HG03342 (cell line): ENCODE results near the gene RNU1-3.
A peak's percentile ranks its signal among the peaks of the same experiment; 100 is the strongest.
"Not testable (repeated sequence)": the region's sequence is repeated elsewhere in the genome, so short reads cannot be mapped to it uniquely, and the experiment has no call there.

Source experiments
- ATAC-seq: cut with Tn5 transposase; IDR thresholded peaks from one replicate; pipeline ENCODE4 v1.9.1; 2021; ENCODE audit warnings: mild to moderate bottlenecking, moderate library complexity; ENCODE audit not compliant: unreplicated experiment

Gene RNU1-3

DNA sequence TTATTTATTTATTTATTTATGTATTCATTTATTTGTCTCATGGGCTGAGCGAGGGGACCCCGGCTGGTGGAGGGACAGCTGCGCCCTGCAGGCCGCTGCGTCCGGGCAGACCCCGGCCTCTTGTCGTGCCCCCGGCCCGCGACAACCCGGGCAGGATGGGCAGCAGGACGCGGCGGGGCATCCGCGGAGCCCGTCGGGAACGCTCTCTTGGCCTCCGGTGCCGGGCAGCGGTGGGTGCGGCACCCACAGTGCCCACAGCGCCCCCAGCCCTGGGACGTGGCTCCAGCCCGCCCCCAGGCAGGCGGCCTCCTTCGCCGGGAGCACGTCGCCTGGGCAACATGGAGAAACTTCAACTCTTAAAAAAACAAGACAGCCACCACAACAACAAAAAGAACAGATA is 8.5 kb downstream of the RNU1-3 start:
- not testable (repeated sequence) for ATAC-seq

DNA sequence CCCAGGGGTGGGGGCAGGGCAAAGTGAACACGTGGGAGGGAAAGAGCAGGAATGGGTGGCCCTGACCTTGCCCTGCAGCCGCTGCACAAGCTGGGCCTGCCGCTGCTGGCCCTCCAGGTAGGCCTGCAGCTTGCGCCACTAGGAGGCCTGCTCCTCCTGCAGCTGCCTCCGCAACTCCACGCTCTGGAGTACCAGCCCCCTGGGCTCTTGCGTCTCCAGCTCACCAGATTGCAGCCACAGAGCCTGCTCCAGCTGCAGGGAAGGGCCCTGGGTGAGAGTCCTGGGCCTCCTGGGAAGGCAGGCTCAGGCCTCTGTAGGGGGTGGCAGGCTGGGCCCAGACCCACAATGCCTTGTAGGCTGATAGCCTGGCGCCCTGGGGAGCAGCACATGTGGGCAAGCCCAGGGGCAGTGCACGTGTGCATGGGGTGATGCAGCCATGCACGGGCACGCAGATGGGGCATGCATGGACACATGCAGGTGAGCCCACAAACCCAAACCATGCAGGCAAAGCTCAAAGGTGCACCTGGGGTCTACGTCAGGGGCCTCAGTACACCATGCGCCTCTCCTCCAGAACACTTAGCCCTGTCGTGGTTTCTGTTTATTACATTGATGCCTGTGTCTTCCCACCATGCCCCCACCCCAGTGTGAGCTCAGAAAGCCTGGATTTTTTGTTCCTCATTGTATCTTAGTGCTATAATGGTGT is 9.6 kb downstream of the RNU1-3 start:
- ATAC-seq: not testable (repeated sequence)

DNA sequence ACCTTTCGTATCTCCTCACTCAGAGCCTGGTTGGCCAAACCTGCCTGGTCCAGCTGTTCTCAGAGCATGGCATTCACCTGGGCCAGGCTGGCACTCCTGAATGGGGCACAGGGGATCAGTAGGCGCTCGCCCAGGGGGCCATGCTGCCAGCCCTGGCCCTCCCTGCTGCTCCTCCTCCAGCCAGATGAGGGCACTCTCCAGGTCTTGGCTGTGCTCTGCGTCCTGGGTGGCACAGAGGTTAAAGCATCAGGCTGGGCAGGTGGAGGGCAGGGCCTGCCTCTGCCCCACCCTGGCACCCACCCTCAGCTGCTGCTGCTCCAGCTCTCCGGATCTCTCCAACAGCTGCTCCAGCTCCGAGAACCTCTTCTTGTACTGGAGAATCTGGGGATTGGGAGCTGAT is 10.2 kb downstream of the RNU1-3 start:
- ATAC-seq: not testable (repeated sequence)

- ATAC-seq: not testable (repeated sequence)
Observed at GRCh38 chr1:16651560-16651959, 15.2 kb downstream of the RNU1-3 start.

DNA sequence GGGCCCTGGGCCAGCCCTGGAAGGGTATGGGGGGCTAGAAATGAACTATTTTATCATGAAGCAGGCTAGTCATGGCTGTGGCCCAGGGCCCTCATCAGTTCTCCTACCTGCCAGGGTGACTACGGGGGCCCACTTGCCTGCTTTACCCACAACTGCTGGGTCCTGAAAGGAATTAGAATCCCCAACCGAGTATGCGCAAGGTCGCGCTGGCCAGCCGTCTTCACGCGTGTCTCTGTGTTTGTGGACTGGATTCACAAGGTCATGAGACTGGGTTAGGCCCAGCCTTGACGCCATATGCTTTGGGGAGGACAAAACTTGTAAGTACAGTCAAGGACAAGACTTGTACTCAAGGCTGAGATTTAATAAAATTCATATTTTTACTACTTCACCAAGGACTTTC is 16.8 kb downstream of the RNU1-3 start:
- not testable (repeated sequence) for ATAC-seq

- ATAC-seq: not testable (repeated sequence)
Observed at GRCh38 chr1:16649390-16649789, 17.4 kb downstream of the RNU1-3 start.

GRCh38 chr1:16648756-16649155 is 18.0 kb downstream of the RNU1-3 start:
- not testable (repeated sequence) for ATAC-seq

- ATAC-seq: not testable (repeated sequence)
Observed at GRCh38 chr1:16648250-16648649, 18.5 kb downstream of the RNU1-3 start.

DNA sequence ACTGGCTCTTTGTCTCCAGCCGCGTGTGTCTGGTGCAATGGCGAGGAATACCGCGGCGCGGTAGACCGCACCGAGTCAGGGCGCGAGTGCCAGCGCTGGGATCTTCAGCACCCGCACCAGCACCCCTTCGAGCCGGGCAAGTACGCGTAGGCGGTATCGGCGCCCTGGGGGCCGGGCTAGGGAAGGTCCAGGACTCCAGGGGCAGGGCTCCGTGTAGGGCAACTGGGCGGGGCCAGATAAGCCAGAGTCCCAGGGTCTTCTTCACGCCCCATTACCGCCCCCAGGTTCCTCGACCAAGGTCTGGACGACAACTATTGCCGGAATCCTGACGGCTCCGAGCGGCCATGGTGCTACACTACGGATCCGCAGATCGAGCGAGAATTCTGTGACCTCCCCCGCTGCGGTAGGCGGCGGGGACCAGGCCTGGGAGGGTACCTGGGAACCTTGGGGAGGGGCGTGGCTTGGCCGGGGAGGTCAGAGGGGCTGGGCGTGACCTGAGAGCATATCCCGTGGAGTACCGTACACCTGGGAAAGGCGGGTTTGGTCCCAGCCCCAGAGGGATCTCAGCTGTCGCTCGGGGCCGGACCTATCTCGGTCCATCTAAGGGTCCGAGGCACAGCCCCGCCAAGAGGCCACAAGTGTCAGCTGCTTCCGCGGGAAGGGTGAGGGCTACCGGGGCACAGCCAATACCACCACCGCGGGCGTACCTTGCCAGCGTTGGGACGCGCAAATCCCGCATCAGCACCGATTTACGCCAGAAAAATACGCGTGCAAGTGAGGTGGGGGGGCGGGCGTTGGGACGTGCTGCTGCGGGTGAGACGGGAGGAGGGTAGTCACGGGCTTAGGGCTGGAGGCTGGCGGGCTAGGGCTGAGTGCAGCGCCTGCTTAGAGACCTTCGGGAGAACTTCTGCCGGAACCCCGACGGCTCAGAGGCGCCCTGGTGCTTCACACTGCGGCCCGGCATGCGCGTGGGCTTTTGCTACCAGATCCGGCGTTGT is 19.3 kb downstream of the RNU1-3 start:
- ATAC-seq: not testable (repeated sequence)

DNA sequence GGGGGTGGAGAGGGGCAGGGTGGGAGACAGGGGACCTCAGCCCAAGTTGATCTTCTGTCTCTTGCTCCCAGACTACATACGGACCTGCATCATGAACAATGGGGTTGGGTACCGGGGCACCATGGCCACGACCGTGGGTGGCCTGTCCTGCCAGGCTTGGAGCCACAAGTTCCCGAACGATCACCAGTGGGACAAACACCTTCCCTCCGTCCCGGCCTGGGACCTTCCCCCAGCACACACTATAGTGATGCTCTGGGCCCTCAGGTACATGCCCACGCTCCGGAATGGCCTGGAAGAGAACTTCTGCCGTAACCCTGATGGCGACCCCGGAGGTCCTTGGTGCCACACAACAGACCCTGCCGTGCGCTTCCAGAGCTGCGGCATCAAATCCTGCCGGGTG is 20.0 kb downstream of the RNU1-3 start:
- not testable (repeated sequence) for ATAC-seq

GRCh38 chr1:16646061-16646664 is 20.6 kb downstream of the RNU1-3 start:
- ATAC-seq: not testable (repeated sequence)

DNA sequence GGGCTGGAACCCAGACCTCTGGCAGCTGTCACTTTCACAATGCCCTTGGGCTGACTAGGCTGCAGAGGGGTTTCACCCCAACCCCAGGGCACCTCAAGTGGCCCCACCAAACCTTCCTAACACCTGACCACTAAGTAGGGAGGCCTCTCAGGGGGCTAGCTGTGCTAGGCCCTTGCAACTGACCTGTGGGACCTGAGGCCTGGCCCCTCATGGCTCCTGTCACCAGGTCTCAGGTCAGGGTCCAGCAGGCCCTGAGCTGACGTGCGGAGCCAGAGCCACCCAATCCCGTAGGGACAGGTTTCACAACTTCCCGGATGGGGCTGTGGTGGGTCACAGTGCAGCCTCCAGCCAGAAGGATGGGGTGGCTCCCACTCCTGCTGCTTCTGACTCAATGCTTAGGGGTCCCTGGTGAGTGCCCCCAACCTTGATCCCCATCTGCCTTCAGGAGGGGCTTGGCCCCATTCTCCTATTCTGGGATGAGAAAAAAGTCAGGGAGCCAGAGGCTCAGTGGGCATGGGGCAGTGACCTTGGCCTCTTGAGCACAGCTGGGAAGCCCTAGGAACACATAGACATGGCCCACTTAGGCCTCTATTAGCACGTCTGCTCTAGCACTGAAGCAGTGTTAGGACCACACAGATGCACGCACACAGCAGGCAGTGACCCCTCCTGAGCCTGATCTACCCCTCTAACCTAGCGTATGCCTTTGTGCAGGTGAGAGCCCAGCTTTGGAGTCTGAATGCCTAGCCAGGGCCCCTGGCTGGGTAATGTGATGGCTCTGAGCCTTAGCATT is 21.3 kb downstream of the RNU1-3 start:
- not testable (repeated sequence) for ATAC-seq

DNA sequence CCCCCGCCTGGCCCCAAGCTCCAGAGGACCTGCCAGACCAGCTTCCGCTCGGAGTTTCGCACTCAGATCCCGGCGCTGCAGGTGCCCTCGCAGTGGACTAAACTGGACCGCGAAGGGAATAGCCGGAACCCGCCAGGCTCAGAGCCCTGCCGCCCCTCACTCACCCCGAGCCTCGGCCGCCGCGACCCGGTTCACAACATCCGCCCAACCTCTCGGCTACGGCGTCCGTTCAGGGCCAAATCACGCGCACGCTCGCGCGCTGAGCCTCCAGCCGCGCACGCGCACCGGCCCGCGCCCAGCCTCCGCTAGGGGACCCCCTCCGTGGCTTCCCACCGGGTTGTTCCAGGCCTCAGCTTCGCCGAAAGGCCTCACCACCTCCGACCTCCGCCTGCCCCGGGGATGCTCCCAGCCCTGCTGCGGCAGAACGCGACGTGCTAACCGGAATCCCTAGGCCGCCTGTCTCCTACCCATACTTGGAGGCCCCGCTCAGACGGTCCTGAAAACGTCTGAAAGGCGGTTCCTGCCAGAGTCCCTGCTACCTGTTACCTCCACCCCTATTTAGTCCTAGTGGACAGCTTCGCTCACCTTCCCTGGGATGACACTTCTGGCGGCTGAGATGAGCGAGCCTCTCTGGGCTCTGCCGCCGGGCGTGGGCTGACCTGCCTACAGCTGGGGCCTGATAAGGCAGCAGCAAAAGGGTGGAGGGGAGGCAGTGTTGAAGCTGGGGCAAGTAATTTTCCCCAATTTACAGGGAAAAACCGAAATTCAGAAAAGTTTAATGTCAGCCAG is 22.1 kb downstream of the RNU1-3 start:
- ATAC-seq: peak; percentile 78

- peak; percentile 27 for ATAC-seq
Observed at GRCh38 chr1:16644193-16644481, 22.6 kb downstream of the RNU1-3 start.

GRCh38 chr1:16643476-16644192 is 23.1 kb downstream of the RNU1-3 start:
- peak; percentile 10 for ATAC-seq

DNA sequence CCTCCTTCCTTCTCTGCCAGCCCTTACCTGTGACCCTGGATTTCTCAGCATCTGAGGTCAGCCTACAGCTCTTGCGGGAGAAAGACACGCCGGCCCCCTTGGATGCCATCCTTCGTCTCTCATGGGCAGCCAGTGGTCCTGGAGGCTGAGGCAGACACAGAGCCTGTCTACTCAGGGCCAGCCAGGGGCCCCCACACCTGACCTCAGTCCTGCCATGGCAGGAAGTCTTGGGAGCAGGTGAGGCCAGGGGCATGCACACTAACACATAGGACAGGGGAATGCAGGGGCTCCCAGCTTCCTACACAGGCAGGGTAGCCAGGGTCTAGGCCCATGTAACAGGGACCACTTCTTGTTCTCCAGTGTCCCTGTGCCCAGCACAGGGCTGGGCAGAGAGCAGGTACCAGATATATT is 23.7 kb downstream of the RNU1-3 start:
- ATAC-seq: not testable (repeated sequence)

DNA sequence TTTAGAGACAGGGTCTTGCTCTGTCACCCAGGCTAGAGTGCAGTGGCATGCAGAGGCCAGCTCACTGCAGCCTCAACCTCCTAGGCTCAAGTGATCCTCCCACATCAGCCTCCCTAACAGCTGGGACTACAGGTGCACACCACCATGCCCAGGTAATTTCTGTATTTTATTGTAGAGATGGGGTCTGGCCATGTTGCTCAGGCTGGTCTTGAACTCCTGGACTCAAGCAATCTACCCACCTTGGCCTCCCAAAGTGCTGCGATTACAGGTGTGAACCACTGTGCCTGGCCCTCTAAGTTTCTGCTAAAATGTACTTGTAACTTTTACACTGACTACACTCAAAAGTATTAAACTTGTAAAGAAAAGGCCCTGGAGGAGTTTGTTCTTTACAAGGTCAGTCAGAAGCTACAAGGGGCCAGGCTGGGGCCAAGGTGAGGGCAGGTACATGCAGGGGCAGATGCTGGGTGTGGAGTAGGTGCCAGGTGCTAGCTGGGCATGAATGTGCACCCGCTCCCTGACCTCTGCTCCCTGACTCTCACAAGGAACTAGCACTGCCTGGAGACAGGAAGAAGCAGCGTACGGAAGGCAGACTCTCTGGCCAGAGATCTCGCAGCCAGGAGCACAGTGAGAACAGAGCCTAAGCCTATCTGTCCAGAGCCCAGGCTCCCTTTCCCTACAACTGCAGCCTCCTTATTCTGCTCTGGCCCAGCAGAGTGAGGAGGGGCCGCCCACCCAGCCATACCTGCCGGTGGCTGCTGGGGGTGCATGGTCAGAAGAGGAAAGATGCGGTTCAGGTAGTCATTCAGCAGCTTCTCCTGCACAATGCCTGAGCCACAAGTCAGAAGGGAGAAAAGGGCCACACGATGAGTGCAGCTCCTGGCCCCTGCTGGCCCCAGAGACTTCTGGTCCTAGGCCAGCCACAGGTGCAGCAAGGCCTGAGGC is 24.5 kb downstream of the RNU1-3 start:
- not testable (repeated sequence) for ATAC-seq
